CD4-positive, alpha-beta T cell treated with Interleukin-10 for 1 hour (primary cell): ENCODE results near the gene TFF2.
A peak's percentile ranks its signal among the peaks of the same experiment; 100 is the strongest.

Source experiments
- DNase-seq: peaks from one replicate; pipeline ENCODE4 v3.0.0-alpha.2; 2020

TFF2 gene

DNA sequence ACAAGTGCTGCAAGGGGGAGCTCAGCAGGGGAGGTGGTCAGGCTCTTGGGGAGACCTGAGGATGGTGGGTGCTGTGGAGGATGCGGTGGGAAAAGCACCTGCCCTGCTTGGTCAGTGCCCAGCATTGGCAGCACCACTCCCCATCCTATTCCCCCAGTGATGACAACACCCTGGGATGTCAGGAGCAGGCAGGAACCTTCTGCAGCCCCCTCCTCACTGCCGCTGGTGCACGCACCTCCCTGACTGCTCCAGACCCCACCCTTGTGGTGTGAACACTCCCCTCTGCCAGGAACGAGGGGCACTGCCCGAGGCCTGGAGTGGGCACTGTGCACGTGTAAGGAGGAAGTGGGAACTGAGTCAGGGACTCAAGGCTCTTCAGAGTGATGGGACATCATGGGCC lies 32.5 kb upstream of the TFF2 start:
- no peak for DNase-seq

DNA sequence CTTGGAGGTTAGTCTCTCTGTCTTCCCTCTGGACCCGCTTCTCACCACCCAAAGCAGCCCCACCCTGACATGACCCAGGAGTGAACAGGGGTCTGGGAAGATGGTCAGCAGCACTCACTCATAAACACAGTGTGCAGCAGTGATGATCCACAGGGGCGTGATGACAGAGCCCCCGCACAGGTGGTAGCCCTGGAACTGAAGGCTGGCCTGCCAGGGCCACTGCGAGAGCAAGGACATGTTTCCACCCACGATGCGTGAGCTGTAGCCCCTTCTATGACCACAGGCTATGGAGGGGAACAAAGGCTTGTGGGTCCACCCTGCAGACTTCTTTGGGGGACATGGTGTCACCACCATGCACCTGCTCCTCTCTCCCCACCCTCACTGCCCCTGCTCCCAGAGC lies 32.1 kb upstream of the TFF2 start:
- no peak for DNase-seq

DNA sequence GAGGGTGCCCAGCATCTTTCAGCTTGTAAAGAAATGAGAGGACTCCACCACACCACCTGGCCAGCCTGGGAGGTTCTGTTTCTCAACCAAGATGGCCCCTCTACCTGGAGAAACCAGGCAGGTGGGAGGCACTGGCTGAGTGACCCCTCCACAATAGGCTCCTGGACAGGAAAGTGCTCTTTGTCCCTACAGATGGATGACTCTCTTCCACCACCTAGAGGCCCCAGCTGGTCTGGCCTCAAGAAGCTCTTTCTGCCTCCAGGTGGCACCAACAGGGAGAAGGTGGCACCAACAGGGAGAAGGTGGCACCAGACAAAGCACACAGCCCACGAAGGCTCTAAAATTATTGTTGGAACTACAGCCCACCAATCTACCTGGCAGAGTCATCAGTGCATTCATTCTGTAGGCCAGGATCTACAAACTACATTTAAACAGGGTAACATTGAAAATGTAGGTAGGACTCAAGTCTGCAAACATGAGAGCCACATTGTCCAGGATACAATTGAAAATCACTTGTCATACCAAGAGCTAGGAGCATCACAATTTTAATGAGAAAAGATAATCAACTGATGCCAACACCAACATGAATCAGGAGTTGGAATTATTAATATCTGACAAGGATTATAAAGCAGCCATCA lies 30.7 kb upstream of the TFF2 start:
- peak; percentile 67 for DNase-seq

GRCh38 chr21:42379426-42380215 lies 28.8 kb upstream of the TFF2 start:
- DNase-seq = no peak

GRCh38 chr21:42378418-42378817 lies 27.6 kb upstream of the TFF2 start:
- DNase-seq = no peak

GRCh38 chr21:42377951-42378340 lies 27.2 kb upstream of the TFF2 start:
- no peak for DNase-seq

DNA sequence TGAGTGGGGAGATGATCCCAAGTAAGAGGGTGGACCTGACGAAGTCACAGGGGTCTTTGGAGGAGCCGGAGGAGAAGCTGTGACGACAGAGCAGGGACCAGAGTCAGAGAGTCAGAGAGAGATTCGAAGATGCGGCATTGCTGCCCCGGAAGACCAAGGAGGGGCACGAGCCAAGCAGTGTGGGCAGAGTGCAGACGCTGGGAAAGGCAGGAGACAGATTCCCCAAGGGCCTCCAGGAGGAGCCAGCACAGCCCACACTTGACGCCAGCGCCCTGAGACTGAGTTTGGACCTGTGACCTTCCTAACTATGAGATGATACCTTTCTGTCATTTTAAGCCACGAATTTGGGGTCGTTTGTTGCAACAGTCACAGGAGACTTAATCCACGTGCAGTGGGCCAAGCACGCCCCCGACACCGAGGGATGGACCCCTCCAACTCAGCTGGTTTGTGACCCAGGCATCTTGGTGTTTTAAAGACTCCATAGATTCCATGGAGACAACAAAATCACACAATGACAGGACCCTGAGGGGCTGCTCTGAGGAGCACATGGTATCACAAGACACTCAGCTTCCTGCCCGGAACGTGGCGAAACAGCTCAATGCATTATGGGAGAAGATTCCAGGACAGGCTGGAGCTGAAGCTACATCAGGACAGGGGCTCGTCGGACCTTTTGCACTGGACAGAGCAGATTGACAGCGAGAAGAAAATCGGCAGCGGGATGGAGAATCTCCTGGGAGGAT lies 26.6 kb upstream of the TFF2 start:
- no peak for DNase-seq

GRCh38 chr21:42376338-42376982 lies 25.7 kb upstream of the TFF2 start:
- no peak for DNase-seq

GRCh38 chr21:42375966-42376337 lies 25.2 kb upstream of the TFF2 start:
- no peak for DNase-seq

DNA sequence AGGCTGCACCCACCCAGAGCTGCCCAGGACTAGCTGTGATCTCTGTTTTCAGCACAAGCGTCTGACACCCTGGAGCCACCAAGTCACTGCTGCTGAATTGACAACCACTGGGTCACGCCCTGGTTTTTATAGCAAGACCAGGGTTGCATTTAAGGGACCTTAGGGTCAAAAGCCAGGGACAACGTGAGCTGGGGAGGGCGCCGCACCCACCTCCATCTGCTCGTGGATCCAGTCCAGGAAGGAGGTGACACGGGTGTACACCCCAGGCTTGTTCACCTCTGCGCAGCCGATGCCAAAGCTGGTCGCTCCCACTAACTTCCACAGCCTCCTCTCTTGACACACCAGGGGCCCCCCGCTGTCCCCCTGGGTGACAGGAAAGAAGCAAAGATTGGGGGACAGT lies 24.7 kb upstream of the TFF2 start:
- DNase-seq = no peak

- DNase-seq = no peak
Observed at GRCh38 chr21:42374864-42375499, 24.2 kb upstream of the TFF2 start.

DNA sequence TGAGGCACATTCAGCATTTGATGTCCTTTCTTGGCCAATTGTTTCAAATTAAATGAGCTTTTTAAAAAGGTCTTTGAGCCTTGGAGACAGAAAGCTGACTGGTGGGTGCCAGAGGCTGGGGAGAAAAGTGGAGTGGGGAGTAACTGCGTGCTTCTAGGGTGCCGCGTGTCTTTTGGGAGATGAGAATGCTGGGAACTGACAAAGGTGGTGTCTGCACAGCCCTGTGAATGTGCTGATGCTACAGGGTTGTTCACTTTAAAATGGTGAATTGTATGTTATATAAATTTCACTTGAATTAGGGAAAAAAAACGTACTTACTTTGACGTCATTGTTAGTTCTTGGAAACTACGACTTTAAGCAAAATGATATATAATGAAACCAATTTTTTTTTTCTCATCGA lies 23.7 kb upstream of the TFF2 start:
- DNase-seq = no peak

DNA sequence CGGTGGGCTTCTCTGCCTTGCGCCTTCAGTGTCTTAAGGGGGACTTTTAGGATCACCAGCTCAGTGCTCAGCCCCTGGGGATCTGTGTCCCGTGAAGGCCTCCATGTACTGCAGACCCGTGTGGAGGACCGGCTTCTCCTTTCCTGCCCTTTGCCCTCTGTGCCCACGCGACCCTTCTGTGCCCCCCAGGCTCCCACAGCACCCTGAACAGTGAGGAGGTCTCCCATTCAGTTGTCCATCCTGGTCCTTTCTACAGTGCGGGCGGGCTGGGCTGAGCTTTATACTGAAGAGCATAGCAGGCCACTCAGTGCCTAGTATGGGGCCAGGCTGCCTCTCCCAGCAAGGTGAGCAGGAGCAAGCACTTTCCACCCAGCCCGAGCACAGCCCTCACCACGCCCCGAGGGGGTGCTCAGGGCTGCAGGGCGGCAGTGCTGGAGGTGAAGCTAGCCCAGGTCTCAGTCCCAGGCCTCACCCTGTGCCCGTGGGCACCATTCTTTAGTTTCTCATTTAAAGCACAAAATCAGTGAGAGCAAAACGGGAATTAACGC lies 23.2 kb upstream of the TFF2 start:
- no peak for DNase-seq

DNA sequence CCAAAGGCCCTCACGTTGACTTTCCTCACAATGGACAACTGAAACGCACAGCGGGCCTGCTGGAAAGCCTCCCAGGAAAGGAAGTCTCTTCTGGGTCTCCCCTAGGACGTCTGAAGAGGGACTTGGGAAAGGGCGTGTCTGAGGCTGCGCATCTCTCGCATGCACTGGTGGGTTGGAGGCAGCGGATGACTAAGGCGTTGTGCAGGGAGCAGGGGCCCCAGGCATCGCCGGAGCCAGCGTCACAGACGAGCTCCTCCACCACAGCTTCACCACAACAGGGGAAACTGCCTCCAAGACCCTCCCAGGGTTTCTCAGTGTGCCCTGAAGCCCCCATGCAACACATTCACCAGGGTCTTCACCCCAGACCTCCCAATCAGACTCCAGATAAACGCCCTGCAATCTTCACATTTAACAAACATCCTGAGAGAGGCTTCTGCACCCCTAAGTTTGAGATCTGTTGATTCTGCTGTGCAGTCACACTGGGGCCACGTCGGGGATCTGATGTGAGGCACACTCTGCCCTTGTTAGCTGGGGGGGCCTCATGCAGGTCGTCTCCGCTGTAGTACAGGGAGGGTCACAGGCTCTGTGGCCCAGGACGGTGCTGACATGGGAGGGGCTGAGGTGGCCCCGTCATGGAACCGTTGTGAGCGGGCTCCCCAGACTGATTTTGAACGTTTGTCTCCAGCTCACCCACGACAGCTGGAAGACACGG lies 22.6 kb upstream of the TFF2 start:
- DNase-seq = no peak

GRCh38 chr21:42370894-42371654 lies 20.3 kb upstream of the TFF2 start:
- no peak for DNase-seq

DNA sequence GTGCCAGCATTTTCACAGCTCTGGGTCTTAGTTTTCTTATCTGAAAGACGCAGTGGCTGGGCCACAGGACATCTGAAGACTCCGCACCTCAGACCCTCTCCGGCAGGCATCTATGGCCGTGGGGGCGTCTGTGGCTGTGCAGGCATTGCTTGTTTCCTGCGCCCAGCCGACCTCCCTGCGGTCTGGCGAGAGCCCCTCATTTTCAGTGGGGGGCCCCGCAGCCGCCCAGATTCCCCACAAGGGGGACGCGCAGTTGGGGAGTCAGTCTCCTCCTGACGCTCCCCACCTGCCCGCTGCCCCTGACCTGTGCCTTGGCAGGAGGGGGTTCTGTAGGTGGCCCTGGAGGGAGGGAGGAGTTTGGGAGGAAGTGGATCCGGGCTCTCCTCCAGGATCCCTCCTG lies 19.0 kb upstream of the TFF2 start:
- DNase-seq = no peak

DNA sequence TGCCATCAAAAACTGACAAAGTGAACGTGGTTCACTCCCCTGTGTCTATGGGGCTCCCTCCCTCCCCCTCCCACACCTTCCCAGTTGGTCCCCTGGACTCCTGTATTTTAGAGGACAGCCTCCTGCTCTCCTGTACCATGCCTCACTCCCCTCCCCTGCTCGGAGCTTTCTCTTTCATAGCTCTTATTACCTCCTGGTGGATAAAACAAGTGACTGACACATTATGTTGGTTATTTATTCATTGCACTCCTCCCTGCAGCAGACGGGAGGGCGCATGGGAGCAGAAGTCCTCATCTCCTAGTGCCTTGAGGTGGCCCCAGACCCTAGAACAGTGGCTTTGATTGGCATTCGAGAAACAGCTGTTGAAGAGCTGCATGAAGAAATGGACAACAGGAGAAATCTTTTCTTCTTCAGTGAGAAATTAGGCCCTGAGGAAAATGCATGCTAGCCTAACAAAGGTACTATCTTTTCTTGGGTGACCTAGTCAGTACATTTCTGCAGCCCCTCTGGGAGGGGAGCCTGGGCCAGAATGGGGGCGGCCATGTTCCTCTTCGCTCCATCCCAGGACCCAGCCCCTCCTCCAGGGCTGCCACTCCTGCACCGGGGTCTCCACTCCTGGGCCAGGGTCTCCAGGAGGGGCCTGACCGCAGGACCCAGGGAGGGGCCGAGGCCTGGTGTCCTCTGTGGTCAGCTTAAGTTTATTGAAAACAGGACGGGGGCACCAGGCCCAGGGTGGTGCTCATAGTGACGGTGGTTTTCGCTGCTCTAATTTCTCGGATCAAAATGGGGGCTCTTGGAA lies 16.8 kb upstream of the TFF2 start:
- no peak for DNase-seq

- DNase-seq = no peak
Observed at GRCh38 chr21:42366292-42367010, 15.7 kb upstream of the TFF2 start, which contains the start of gene TFF1. Gene TFF1 (minus strand): TSS chr21:42366535. CDS start chr21:42366495, 40 bp downstream.

- no peak for DNase-seq
Observed at GRCh38 chr21:42365770-42366169, 15.0 kb upstream of the TFF2 start.
